ENCODE data around the gene ACLY. TPM values are rescaled to one million over a fixed set of nuclear protein-coding genes. Genes with fewer than 3 reads are reported as not detected.

ACLY gene
- total RNA-seq, 4 donors from 2014 or later = 40.5 to 81.9 (median 72.9) TPM

DNA sequence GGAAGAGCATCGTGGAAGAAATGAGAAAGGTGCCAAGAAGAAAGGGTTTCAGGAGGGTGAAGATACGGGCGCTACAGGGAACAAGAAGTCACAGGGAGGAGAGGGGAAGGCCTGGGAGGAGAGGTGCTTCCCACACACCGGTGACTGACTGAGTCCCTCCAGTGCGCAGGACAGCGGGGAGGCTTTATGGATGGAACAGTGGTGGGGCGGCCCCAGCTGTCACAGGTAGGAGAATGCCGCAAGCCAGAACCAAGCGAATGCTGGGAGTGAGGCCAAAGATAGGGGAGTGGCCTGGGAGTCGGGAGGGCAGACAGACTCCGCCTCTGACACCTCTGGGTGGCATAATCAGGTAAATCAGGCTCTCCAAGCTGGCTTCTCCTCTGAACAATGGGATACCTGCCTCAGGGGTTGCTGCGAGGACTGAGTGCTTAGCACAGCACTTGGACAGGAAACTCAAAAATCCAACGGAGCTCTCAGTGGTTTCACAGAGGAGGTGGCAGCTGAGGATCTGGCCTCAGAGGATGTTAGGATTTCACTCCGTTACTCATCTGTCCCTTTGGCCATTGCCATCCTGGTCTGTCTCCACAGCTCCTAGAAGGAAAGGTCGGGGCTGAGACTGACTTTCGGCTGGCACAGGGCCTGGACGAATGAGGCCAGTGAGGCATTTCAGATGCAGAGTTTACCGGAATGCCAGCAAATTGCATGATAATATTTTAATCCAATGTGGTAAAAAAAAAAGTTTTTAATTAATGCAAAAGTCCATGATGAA is 47.1 kb upstream of the ACLY start:
- WGBS = 7% methylated on average over 18 of the region's 18 CpGs
- peak overlapping the region; percentile 93 for H3K4me3 ChIP-seq
- peak overlapping the region; percentile 89 for H3K27ac ChIP-seq
- peaks cover 18% of the 10 kb centered on the region for H3K36me3 ChIP-seq
- peaks cover 53% of the 10 kb centered on the region for H3K4me1 ChIP-seq
- H3K27me3 ChIP-seq = no peaks in the 10 kb centered on the region
- no peaks in the 10 kb centered on the region for H3K9me3 ChIP-seq
- DNase-seq (ENCODE audit: low spot score in 2 of 2) = peak in 1 of 2 donors; percentile 82
- TF ChIP-seq POLR2AphosphoS5 (IDR thresholded peaks at IDR 0.05) = no peak
- no peak for TF ChIP-seq POLR2A (IDR thresholded peaks at IDR 0.05)
- no peak for TF ChIP-seq EP300 (IDR thresholded peaks at IDR 0.05)
- TF ChIP-seq, protein P1, sequence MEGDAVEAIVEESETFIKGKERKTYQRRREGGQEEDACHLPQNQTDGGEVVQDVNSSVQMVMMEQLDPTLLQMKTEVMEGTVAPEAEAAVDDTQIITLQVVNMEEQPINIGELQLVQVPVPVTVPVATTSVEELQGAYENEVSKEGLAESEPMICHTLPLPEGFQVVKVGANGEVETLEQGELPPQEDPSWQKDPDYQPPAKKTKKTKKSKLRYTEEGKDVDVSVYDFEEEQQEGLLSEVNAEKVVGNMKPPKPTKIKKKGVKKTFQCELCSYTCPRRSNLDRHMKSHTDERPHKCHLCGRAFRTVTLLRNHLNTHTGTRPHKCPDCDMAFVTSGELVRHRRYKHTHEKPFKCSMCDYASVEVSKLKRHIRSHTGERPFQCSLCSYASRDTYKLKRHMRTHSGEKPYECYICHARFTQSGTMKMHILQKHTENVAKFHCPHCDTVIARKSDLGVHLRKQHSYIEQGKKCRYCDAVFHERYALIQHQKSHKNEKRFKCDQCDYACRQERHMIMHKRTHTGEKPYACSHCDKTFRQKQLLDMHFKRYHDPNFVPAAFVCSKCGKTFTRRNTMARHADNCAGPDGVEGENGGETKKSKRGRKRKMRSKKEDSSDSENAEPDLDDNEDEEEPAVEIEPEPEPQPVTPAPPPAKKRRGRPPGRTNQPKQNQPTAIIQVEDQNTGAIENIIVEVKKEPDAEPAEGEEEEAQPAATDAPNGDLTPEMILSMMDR (IDR thresholded peaks at IDR 0.05) = no peak

DNA sequence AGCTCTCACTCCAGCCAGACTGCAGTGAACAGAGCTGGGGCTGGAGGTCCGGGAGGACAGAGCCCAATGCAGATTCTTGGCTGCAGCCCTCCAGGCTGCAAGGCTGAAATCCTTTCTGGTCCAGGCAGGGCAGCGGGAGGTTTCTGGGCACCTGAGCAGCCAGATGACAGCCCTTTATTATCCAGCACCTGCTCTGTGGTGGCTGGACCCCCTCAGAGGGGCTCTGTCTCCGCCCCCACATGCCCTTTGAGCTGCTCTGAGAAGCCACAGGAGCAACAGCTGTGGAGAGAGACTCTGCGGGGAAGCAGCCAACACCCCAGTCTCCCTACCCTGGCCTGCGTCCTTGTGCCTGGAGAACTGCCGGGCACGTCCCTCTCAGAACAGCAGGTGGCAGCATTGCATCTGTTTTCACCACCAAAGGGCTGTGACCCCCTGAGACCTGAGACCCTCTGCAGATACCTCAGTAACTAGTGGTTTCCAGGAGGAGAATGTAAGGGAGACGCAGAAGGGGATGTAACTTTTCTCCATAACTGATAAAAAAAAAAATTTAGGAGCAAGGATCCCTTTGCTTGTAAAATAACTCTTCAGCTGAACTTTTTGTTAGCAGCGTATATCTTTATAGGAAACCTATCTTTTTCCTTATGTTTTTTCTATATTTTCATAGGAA is 44.1 kb upstream of the ACLY start:
- Histone ChIP-seq H3K36me3 (peaks cover 2% of the 10 kb centered on the region), H3K4me1 (peaks cover 26% of the 10 kb centered on the region), H3K4me3 (no peak overlapping the region), H3K27ac (no peak overlapping the region), H3K9me3 (no peaks in the 10 kb centered on the region), H3K27me3 (no peaks in the 10 kb centered on the region)
- TF ChIP-seq EP300 (IDR thresholded peaks at IDR 0.05) (no peak), POLR2A (IDR thresholded peaks at IDR 0.05) (no peak)
- TF ChIP-seq, protein P1 (IDR thresholded peaks at IDR 0.05) = peak; percentile 81 to 84
- WGBS = 30% methylated on average over 6 of the region's 9 CpGs
- peak; percentile 83 to 87 for DNase-seq (ENCODE audit: low spot score in 2 of 2)

DNA sequence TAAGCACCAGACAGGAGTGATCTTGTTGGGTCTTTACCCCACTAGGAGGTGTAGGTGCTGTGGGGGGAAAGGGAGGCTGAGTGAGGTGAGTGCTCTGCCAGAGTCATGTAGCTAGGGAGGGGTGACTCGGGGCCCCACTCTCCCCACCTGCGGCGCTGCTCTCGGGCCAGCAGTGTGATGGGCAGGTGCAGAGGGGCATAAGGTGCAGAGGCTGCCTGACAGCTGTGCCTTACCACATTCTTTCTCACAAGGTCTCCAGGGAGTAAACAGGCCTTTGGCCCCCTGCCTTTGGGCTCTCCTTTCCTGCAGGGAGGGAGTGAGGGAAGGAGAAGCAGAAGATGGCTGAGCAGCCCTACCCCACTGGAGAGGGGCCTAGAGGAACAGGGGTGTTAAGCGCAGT is 43.4 kb upstream of the ACLY start:
- no peaks in the 10 kb centered on the region for H3K27me3 ChIP-seq
- H3K4me3 ChIP-seq = no peak overlapping the region
- no peak overlapping the region for H3K27ac ChIP-seq
- H3K36me3 ChIP-seq = no peaks in the 10 kb centered on the region
- 83% methylated on average over 5 of the region's 5 CpGs for WGBS
- TF ChIP-seq POLR2A (IDR thresholded peaks at IDR 0.05) (no peak), POLR2AphosphoS5 (IDR thresholded peaks at IDR 0.05) (no peak), EP300 (IDR thresholded peaks at IDR 0.05) (no peak)
- TF ChIP-seq, protein P1 (IDR thresholded peaks at IDR 0.05) = no peak
- H3K4me1 ChIP-seq = peaks cover 18% of the 10 kb centered on the region
- H3K9me3 ChIP-seq = no peaks in the 10 kb centered on the region
- no peak for DNase-seq (ENCODE audit: low spot score in 2 of 2)

DNA sequence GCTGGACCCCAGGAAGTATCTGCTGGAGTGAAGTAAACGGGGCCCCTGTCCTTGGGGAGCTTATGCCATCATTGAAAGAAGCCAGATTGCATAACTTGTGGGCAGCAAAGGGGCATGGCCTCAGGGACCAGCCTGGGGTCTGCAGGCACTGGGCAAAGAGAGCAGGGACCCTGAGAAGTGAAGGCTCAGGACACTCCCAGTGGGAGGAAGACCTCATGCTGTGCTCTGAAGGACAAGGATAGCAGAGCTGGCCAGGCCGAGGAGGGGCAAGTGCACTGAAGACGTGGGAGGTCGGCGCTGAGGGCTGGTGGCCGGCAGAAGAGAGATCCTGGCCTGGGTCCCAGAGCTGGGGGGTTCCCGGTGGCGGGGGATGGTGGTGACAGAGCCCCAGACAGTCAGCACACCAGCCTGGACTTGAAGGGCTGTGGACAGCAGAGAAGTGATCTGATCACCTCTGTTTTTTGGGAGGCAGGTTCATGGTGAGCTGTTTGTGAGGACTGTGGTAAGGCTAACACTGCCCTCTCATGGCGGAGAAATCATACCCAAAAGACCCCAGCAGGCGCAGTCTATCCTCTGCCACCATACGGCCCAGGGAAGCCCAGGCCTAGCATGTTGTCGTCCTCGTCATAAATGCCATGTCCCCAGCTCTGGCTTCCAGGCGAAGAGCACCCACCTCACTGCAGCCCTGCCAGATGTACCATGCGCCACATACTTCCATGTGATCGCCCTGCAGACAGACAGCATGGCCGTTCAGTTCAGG is 40.8 kb upstream of the ACLY start:
- Histone ChIP-seq H3K4me3 (no peak overlapping the region), H3K9me3 (no peaks in the 10 kb centered on the region), H3K27me3 (no peaks in the 10 kb centered on the region), H3K4me1 (no peaks in the 10 kb centered on the region), H3K27ac (no peak overlapping the region), H3K36me3 (no peaks in the 10 kb centered on the region)
- TF ChIP-seq, protein P1 (IDR thresholded peaks at IDR 0.05) = no peak
- TF ChIP-seq POLR2A (IDR thresholded peaks at IDR 0.05) (no peak), POLR2AphosphoS5 (IDR thresholded peaks at IDR 0.05) (no peak), EP300 (IDR thresholded peaks at IDR 0.05) (no peak)
- no peak for DNase-seq (ENCODE audit: low spot score in 2 of 2)
- 53% methylated on average over 17 of the region's 17 CpGs for WGBS

DNA sequence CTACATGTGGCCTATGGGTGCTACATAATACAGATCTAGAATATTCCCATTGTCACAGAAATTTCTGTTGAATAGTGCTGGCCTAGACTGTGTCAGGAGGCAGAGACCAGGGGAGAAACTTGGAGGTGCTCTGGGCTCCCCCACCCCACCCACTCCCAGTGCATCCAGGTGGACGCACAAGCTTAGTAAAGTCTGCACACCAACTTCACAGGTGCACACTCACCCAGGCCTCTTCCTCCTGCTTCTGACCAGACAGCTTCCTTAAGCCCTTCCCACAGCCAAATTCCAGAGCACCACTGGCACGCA is 40.2 kb upstream of the ACLY start:
- Histone ChIP-seq H3K9me3 (no peaks in the 10 kb centered on the region), H3K4me1 (no peaks in the 10 kb centered on the region), H3K36me3 (no peaks in the 10 kb centered on the region), H3K4me3 (no peak overlapping the region), H3K27ac (no peak overlapping the region), H3K27me3 (no peaks in the 10 kb centered on the region)
- TF ChIP-seq POLR2A (IDR thresholded peaks at IDR 0.05) = no peak
- TF ChIP-seq, protein P1 (IDR thresholded peaks at IDR 0.05) = no peak
- no peak for TF ChIP-seq EP300 (IDR thresholded peaks at IDR 0.05)
- TF ChIP-seq POLR2AphosphoS5 (IDR thresholded peaks at IDR 0.05) = no peak
- no peak for DNase-seq (ENCODE audit: low spot score in 2 of 2)
- 75% methylated on average over 2 of the region's 2 CpGs for WGBS

Data from suprapubic skin (tissue), 4 donors.